Psoas muscle (tissue), 8 donors: ENCODE results near the gene BAD. TPM values are rescaled to one million over a fixed set of nuclear protein-coding genes. Genes with fewer than 3 reads are reported as not detected.

Experiments
- ATAC-seq, 4 donors: fragments of 200-7000 bp; cut with Tn5 transposase; one replicate each; pipeline ENCODE4 v1.9.1; 2020; ENCODE audit warnings: moderate library complexity in 3 of 4, mild to moderate bottlenecking in 2 of 4
- DNase-seq, 2 donors: peaks; one replicate each; pipeline ENCODE4 v3.0.0-alpha.2; 2020
- H3K27ac ChIP-seq: fragments of 200-600 bp; one replicate; pipeline ENCODE4 v1.8.0; 2022
- H3K27me3 ChIP-seq, 3 donors: fragments of 200-600 bp in 1 of 3; one replicate each; pipeline versions ENCODE4 v1.6.1 to v1.8.0; 2013 to 2022; ENCODE audit warnings: low read length in 2 of 3, mild to moderate bottlenecking in 2 of 3, moderate library complexity in 1 of 3; ENCODE audit not compliant: insufficient read depth in 3 of 3
- H3K36me3 ChIP-seq, 2 donors: fragments of 200-600 bp in 1 of 2; one replicate each; pipeline versions ENCODE4 v1.6.1 to v1.8.0; 2013 to 2022; ENCODE audit warnings: low read depth in 1 of 2, mild to moderate bottlenecking in 1 of 2, moderate library complexity in 1 of 2; ENCODE audit not compliant: insufficient read depth in 1 of 2
- H3K4me1 ChIP-seq: fragments of 200-600 bp; one replicate; pipeline ENCODE4 v1.8.0; 2022
- H3K4me3 ChIP-seq: fragments of 200-600 bp; one replicate; pipeline ENCODE4 v1.8.0; 2022; ENCODE audit warnings: mild to moderate bottlenecking
- H3K9me3 ChIP-seq: fragments of 200-600 bp; one replicate; pipeline ENCODE4 v1.8.0; 2022
- CTCF ChIP-seq: fragments of 200-600 bp; IDR thresholded peaks from one replicate; pipeline ENCODE4 v1.8.0; 2022; ENCODE audit warnings: antibody characterized with exemption
- WGBS, 3 donors: extraction: QIAGEN DNeasy Blood & Tissue Kit; methylation state at CpG; one replicate each; pipeline versions ENCODE4 v1.1.6 to v1.1.7; 2013; 5-methylcytosine and 5-hydroxymethylcytosine counted together
- intact Hi-C, 2 donors: fragments of 100-400 bp; cut with DNase I; formaldehyde crosslinking; loops; one replicate each; pipeline versions ENCODE4 v1.11.0 to v1.14.2; 2022
- polyA plus RNA-seq, 3 donors: library from polyadenylated mRNA; stranded (reverse); fragments of 200-250 nt; gene quantifications; one replicate each; pipeline ENCODE4 v1.2.3, GENCODE V29; 2013
- total RNA-seq, 4 donors: library from RNA; stranded (reverse); fragmentation: NEBNext Ultra II Directional in 2 of 4; extraction: Animal tissue kit (Norgen Biotek cat#: 25700) in 2 of 4; gene quantifications; one replicate each; pipeline versions ENCODE4 v1.2.1 to v1.2.4, GENCODE V29; 2021 to 2023
- donor health status: healthy with polysubstance abuse.
- donor health status: DM: no; HTN: no; CAD: no; lungs with moderate emphysema.
- donor health status: Bipolar disorder and iron deficiency.
- donor health status: healthy.
- donor health status: DM: yes; HTN: yes; CAD: no.
- donor health status: DM: no; HTN: no; CAD: no.
- donor health status: DM: no; HTN: no; CAD: no.
- donor health status: DM: yes; HTN: yes; CAD: no.

The BAD gene
- total and polyA plus RNA-seq, 7 donors, result 27.7 to 135 (median 30.5) TPM

DNA sequence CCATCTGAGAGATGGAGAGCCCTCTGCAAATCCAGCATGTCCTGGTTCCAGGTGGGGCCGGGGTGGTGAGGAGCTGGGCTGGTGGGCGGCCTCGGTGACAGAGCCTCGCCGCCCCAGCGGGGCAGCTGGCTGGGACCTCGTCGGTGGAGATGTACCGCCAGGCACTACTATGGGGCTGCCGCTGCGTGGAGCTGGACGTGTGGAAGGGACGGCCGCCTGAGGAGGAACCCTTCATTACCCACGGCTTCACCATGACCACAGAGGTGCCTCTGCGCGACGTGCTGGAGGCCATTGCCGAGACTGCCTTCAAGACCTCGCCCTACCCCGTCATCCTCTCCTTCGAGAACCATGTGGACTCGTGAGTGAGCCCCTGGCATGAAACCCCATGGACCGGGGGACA lies 26.1 kb downstream of the BAD start:
- 87 to 90% (median 90%) methylated on average over 21 to 24 of the region's 24 CpGs for WGBS, 3 donors
- no peak for TF ChIP-seq CTCF
- intact Hi-C loops, result no loop called here
- Histone ChIP-seq H3K36me3 (peaks cover 0 to 80% of the 10 kb centered on the region in 2 donors), H3K27me3 (no peaks in the 10 kb centered on the region), H3K4me3 (no peak overlapping the region), H3K27ac (no peak overlapping the region), H3K9me3 (no peaks in the 10 kb centered on the region), H3K4me1 (peaks cover 9% of the 10 kb centered on the region)
- peak in 1 of 2 donors; percentile 52 for DNase-seq
- no peak for ATAC-seq

- 84 to 88% (median 86%) methylated on average over 15 of the region's 15 CpGs for WGBS, 3 donors
- Histone ChIP-seq H3K36me3 (peaks cover 0 to 62% of the 10 kb centered on the region in 2 donors), H3K27ac (no peak overlapping the region), H3K9me3 (no peaks in the 10 kb centered on the region), H3K4me1 (peaks cover 24% of the 10 kb centered on the region), H3K27me3 (no peaks in the 10 kb centered on the region), H3K4me3 (no peak overlapping the region)
- no peak for TF ChIP-seq CTCF
- ATAC-seq (no peak), DNase-seq (no peak)
- intact Hi-C loops, result no loop called here
Observed at GRCh38 chr11:64256300-64256699, 28.2 kb downstream of the BAD start.

- TF ChIP-seq CTCF, result no peak
- intact Hi-C loops, result no loop called here
- H3K4me3 ChIP-seq, result no peak overlapping the region
Observed at GRCh38 chr11:64255135-64256128, 29.0 kb downstream of the BAD start.

DNA sequence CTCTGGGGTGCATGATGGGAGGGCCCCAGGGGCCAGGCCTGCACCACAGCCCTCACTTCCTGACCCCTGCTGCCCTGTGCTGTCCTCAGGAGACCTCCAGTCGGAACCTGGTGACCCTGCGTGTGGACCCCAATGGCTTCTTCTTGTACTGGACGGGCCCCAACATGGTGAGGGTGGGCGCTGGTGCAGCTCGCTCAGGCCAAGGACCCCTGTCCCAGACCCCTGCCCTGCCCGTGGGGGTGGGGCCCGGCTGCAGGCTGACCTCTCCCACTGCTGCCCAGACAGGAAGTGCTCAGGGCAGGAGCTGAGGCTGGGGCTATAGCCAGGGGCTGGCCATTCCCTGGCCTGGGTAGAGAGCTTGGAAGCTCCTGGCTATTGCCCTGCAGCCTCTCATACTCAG lies 30.1 kb downstream of the BAD start:
- 84 to 89% (median 86%) methylated on average over 6 to 7 of the region's 7 CpGs for WGBS, 3 donors

More at GRCh38 chr11:64255135-64256128, 29.0 kb downstream of the BAD start:
- peaks cover 0 to 57% of the 10 kb centered on the region in 2 donors for H3K36me3 ChIP-seq
- peaks cover 29% of the 10 kb centered on the region for H3K4me1 ChIP-seq
- 90 to 93% (median 92%) methylated on average over 35 of the region's 35 CpGs for WGBS, 3 donors
- H3K27ac ChIP-seq, result no peak overlapping the region
- no peaks in the 10 kb centered on the region for H3K9me3 ChIP-seq
- no peak for ATAC-seq
- no peaks in the 10 kb centered on the region for H3K27me3 ChIP-seq
- DNase-seq, result no peak

More for the DNA sequence above, 30.1 kb downstream of the BAD start:
- Histone ChIP-seq H3K4me1 (peaks cover 29% of the 10 kb centered on the region), H3K27me3 (no peaks in the 10 kb centered on the region), H3K9me3 (no peaks in the 10 kb centered on the region), H3K4me3 (no peak overlapping the region), H3K27ac (no peak overlapping the region), H3K36me3 (peaks cover 0 to 49% of the 10 kb centered on the region in 2 donors)
- intact Hi-C loops, result loop anchor here in 1 of 2 donors (5.0 kb wide), 1 partner anchor 48 kb away; the partner anchor contains the start of gene CATSPERZ
- no peak for ATAC-seq
- TF ChIP-seq CTCF, result no peak
- DNase-seq, result peak in 1 of 2 donors; percentile 53
